Sigmoid colon (tissue), 4 donors: ENCODE measurements around the gene ZNF844.

Source experiments
- CTCF ChIP-seq, 4 experiments: fragments of 450-650 bp in 3 of 4; fragments of 200-600 bp in 1 of 4; IDR thresholded peaks; one replicate each; pipeline ENCODE4 v1.5.1; 2016 to 2019; ENCODE audit warnings: antibody characterized with exemption in 4 of 4, mild to moderate bottlenecking in 3 of 4, moderate library complexity in 2 of 4
- EP300 ChIP-seq, 4 donors: sonication (generic); formaldehyde crosslinking; IDR thresholded peaks; one replicate each; pipeline ENCODE4 v1.6.1; 2017; ENCODE audit warnings: antibody characterized with exemption in 4 of 4
- POLR2A ChIP-seq, 2 donors: fragments of 450-650 bp; IDR thresholded peaks; one replicate each; pipeline ENCODE4 v1.6.1; 2016; ENCODE audit warnings: antibody characterized with exemption in 2 of 2, mild to moderate bottlenecking in 2 of 2, moderate library complexity in 2 of 2
- POLR2AphosphoS5 ChIP-seq, 4 donors: sonication (generic); formaldehyde crosslinking; IDR thresholded peaks; one replicate each; pipeline ENCODE4 v1.6.1; 2017; ENCODE audit warnings: antibody characterized with exemption in 4 of 4

GRCh38 chr19:12095111-12095790 is 30.7 kb downstream of the ZNF844 start:
- TF ChIP-seq CTCF (IDR thresholded peaks at IDR 0.05) (no peak), EP300 (IDR thresholded peaks at IDR 0.05) (no peak), POLR2AphosphoS5 (IDR thresholded peaks at IDR 0.05) (no peak), POLR2A (IDR thresholded peaks at IDR 0.05) (no peak)
